Measurements from ENCODE around the gene DDIAS. TPM values are rescaled to one million over a fixed set of nuclear protein-coding genes. Genes with fewer than 3 reads are reported as not detected.

DDIAS gene
- polyA plus RNA-seq, 1 donor from 2014 or later: 0.26 TPM

DNA sequence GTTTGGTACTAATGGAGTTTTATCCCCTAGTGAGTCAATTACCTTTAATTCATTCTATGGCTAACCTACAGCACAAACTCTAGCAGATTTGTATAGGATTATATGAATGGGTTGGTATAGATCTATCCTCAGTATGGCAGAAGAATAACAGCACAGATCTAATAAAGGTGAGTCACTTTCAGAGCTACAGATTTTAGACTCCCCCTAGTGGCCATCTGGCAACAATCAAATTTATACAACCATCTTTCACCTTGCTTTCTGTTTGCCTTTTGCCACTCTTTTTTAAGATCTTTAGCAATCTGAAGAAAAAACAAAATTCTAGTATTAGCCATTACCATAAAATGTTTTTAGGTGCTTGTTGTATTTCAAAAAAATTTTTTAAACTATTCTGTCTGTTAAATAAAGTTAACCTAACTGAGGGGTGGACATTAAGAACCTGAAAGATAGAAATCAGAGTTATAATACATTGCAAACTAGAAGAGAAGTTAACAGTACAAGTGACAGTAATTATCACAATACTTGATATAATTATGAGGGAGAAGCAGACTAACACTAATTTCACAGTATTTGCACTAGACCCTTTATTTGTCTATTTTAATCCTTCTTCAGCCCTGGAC is 25.8 kb downstream of the DDIAS start:
- Histone ChIP-seq H3K4me3 (ENCODE audit: low read length) (no peak overlapping the region), H3K27ac (ENCODE audit: low read length) (no peak overlapping the region), H3F3A (ENCODE audit: insufficient read depth, low read length, poor library complexity, severe bottlenecking) (no peaks in the 10 kb centered on the region), H2AFZ (ENCODE audit: low read depth, low read length) (no peak overlapping the region), H3K36me3 (ENCODE audit: insufficient read depth, low read length) (no peaks in the 10 kb centered on the region), H3K9me2 (ENCODE audit: insufficient read depth, low read length) (no peaks in the 10 kb centered on the region), H3K79me2 (replicated peaks; ENCODE audit: insufficient read depth, low read length) (no peaks in the 10 kb centered on the region), H4K20me1 (ENCODE audit: insufficient read depth) (no peaks in the 10 kb centered on the region), H3K9me3 (ENCODE audit: low read length) (no peaks in the 10 kb centered on the region), H3K9ac (ENCODE audit: low read length) (no peak overlapping the region), H3K27me3 (ENCODE audit: insufficient read depth, low read depth, low read length) (no peaks in the 10 kb centered on the region), H3K4me2 (ENCODE audit: low read length) (no peak overlapping the region)
- peak; percentile 64 for TF ChIP-seq RAD21 (conservative IDR thresholded peaks at IDR 0.05)
- TF ChIP-seq EZH2 (IDR thresholded peaks at IDR 0.05; ENCODE audit: borderline replicate concordance, insufficient read depth, low read length, poor library complexity, severe bottlenecking): no peak
- TF ChIP-seq TAF1 (IDR thresholded peaks at IDR 0.05; ENCODE audit: low read depth): no peak
- TF ChIP-seq EP300 (conservative IDR thresholded peaks at IDR 0.05; ENCODE audit: poor library complexity, severe bottlenecking): no peak
- TF ChIP-seq SMC3 (conservative IDR thresholded peaks at IDR 0.05; ENCODE audit: poor library complexity): peak; percentile 76
- TF ChIP-seq, protein P1, sequence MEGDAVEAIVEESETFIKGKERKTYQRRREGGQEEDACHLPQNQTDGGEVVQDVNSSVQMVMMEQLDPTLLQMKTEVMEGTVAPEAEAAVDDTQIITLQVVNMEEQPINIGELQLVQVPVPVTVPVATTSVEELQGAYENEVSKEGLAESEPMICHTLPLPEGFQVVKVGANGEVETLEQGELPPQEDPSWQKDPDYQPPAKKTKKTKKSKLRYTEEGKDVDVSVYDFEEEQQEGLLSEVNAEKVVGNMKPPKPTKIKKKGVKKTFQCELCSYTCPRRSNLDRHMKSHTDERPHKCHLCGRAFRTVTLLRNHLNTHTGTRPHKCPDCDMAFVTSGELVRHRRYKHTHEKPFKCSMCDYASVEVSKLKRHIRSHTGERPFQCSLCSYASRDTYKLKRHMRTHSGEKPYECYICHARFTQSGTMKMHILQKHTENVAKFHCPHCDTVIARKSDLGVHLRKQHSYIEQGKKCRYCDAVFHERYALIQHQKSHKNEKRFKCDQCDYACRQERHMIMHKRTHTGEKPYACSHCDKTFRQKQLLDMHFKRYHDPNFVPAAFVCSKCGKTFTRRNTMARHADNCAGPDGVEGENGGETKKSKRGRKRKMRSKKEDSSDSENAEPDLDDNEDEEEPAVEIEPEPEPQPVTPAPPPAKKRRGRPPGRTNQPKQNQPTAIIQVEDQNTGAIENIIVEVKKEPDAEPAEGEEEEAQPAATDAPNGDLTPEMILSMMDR (IDR thresholded peaks at IDR 0.05; ENCODE audit: poor library complexity, severe bottlenecking): peak; percentile 77
- TF ChIP-seq, protein P2, sequence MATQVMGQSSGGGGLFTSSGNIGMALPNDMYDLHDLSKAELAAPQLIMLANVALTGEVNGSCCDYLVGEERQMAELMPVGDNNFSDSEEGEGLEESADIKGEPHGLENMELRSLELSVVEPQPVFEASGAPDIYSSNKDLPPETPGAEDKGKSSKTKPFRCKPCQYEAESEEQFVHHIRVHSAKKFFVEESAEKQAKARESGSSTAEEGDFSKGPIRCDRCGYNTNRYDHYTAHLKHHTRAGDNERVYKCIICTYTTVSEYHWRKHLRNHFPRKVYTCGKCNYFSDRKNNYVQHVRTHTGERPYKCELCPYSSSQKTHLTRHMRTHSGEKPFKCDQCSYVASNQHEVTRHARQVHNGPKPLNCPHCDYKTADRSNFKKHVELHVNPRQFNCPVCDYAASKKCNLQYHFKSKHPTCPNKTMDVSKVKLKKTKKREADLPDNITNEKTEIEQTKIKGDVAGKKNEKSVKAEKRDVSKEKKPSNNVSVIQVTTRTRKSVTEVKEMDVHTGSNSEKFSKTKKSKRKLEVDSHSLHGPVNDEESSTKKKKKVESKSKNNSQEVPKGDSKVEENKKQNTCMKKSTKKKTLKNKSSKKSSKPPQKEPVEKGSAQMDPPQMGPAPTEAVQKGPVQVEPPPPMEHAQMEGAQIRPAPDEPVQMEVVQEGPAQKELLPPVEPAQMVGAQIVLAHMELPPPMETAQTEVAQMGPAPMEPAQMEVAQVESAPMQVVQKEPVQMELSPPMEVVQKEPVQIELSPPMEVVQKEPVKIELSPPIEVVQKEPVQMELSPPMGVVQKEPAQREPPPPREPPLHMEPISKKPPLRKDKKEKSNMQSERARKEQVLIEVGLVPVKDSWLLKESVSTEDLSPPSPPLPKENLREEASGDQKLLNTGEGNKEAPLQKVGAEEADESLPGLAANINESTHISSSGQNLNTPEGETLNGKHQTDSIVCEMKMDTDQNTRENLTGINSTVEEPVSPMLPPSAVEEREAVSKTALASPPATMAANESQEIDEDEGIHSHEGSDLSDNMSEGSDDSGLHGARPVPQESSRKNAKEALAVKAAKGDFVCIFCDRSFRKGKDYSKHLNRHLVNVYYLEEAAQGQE (IDR thresholded peaks at IDR 0.05; ENCODE audit: borderline replicate concordance): no peak
- no peak for TF ChIP-seq POLR2AphosphoS5 (IDR thresholded peaks at IDR 0.05)
- no peak for TF ChIP-seq MXI1 (conservative IDR thresholded peaks at IDR 0.05; ENCODE audit: poor library complexity, severe bottlenecking)

DNA sequence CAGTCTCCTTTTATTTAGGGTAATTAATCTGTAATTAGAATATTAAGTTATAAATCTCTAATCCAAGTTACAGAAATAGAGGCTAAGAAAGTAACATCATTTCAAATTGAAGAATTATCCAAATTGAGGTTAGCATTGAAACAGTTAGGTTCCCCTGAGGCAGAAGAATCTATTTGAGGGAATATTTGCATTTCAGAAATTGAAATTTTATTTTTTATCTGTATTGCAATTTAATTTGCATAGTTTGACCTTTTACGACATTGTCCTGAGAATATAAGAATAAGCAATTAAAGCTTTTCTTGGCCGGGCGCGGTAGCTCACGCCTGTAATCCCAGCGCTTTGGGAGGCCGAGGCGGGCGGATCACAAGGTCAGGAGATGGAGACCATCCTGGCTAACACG is 27.6 kb downstream of the DDIAS start:
- no peaks in the 10 kb centered on the region for H3K27me3 ChIP-seq (ENCODE audit: insufficient read depth, low read depth, low read length)
- H3K9me3 ChIP-seq (ENCODE audit: low read length): no peaks in the 10 kb centered on the region
- H3K4me2 ChIP-seq (ENCODE audit: low read length): no peak overlapping the region
- H3K36me3 ChIP-seq (ENCODE audit: insufficient read depth, low read length): no peaks in the 10 kb centered on the region
- no peak overlapping the region for H3K27ac ChIP-seq (ENCODE audit: low read length)
- H4K20me1 ChIP-seq (ENCODE audit: insufficient read depth): no peaks in the 10 kb centered on the region
- no peaks in the 10 kb centered on the region for H3F3A ChIP-seq (ENCODE audit: insufficient read depth, low read length, poor library complexity, severe bottlenecking)
- no peak overlapping the region for H2AFZ ChIP-seq (ENCODE audit: low read depth, low read length)
- TF ChIP-seq, protein P1 (IDR thresholded peaks at IDR 0.05; ENCODE audit: poor library complexity, severe bottlenecking): no peak
- TF ChIP-seq TAF1 (IDR thresholded peaks at IDR 0.05; ENCODE audit: low read depth): no peak
- H3K79me2 ChIP-seq (replicated peaks; ENCODE audit: insufficient read depth, low read length): no peaks in the 10 kb centered on the region
- no peaks in the 10 kb centered on the region for H3K9me2 ChIP-seq (ENCODE audit: insufficient read depth, low read length)
- H3K4me3 ChIP-seq (ENCODE audit: low read length): no peak overlapping the region
- H3K9ac ChIP-seq (ENCODE audit: low read length): no peak overlapping the region

Data from neural cell (in vitro differentiated cells).